IMR-90 (cell line): ENCODE results near the gene POLD1. TPM values are rescaled to one million over a fixed set of nuclear protein-coding genes. Genes with fewer than 3 reads are reported as not detected.

ENCODE experiments used
- ATAC-seq: fragments of 200-7000 bp; cut with Tn5 transposase; 2 replicates; pipeline ENCODE4 v1.9.1; 2020; ENCODE audit warnings: low read depth, mild to moderate bottlenecking, moderate library complexity
- BruUV-seq: library from RNA; stranded (reverse); fragments of 400-500 nt; replicated peaks from 2 replicates; lab custom pipeline; 2021; lab: Mats Ljungman, UMichigan
- CTCF ChIA-PET: fragments of 300-600 bp; formaldehyde crosslinking; extraction: SDS; loops from one replicate; lab custom pipeline; 2021; ENCODE audit warnings: antibody characterized with exemption; lab: Yijun Ruan, JAX
- POLR2A ChIA-PET: fragments of 300-600 bp; sonication (Branson Sonifier 250); formaldehyde crosslinking; loops from one replicate; lab custom pipeline; 2022; ENCODE audit warnings: antibody characterized with exemption; ENCODE audit not compliant: unreplicated experiment; lab: Charles Lee
- DNase-seq: peaks from one replicate; pipeline ENCODE4 v3.0.0; 2013
- H2AFZ ChIP-seq: replicated peaks from 2 replicates; pipeline ENCODE3; 2013; ENCODE audit warnings: low read length, mild to moderate bottlenecking; ENCODE audit not compliant: poor library complexity
- H2AK5ac ChIP-seq: 2 replicates; pipeline ENCODE4 v1.6.1; 2013; ENCODE audit warnings: low read depth, low read length, inconsistent platforms
- H2AK9ac ChIP-seq: replicated peaks from 2 replicates; pipeline ENCODE3; 2013; ENCODE audit warnings: mild to moderate bottlenecking, low read depth, low read length, moderate library complexity; ENCODE audit not compliant: poor library complexity
- H2BK120ac ChIP-seq: 2 replicates; pipeline ENCODE4 v1.6.1; 2013; ENCODE audit warnings: low read depth, low read length, inconsistent platforms
- H2BK15ac ChIP-seq: 3 replicates; pipeline ENCODE4 v1.6.1; 2013; ENCODE audit warnings: low read depth, low read length, inconsistent platforms
- H2BK20ac ChIP-seq: 2 replicates; pipeline ENCODE4 v1.6.1; 2013; ENCODE audit warnings: low read depth, mild to moderate bottlenecking, inconsistent platforms, low read length, moderate library complexity
- H2BK5ac ChIP-seq: 2 replicates; pipeline ENCODE4 v1.6.1; 2013; ENCODE audit warnings: mild to moderate bottlenecking, low read depth, low read length, inconsistent platforms; ENCODE audit not compliant: poor library complexity, severe bottlenecking
- H3K14ac ChIP-seq: replicated peaks from 2 replicates; pipeline ENCODE4 v1.6.1; 2013; ENCODE audit warnings: low read depth, low read length, inconsistent platforms
- H3K18ac ChIP-seq: 2 replicates; pipeline ENCODE4 v1.6.1; 2013; ENCODE audit warnings: low read depth, low read length, control low read depth
- H3K23ac ChIP-seq: 2 replicates; pipeline ENCODE4 v1.6.1; 2013; ENCODE audit warnings: low read depth, low read length, inconsistent platforms
- H3K27ac ChIP-seq: 2 replicates; pipeline ENCODE4 v1.5.1; 2013; ENCODE audit warnings: mild to moderate bottlenecking, control low read depth, low read length; ENCODE audit not compliant: insufficient read depth
- H3K27me3 ChIP-seq: 2 replicates; pipeline ENCODE4 v1.6.1; 2013; ENCODE audit warnings: low read length; ENCODE audit not compliant: control insufficient read depth, insufficient read depth
- H3K36me3 ChIP-seq: 2 replicates; pipeline ENCODE4 v1.6.1; 2013; ENCODE audit warnings: low read length, mixed read lengths; ENCODE audit not compliant: control insufficient read depth, insufficient read depth
- H3K4ac ChIP-seq: 2 replicates; pipeline ENCODE4 v1.6.1; 2013; ENCODE audit warnings: low read depth, low read length, inconsistent platforms
- H3K4me1 ChIP-seq: 2 replicates; pipeline ENCODE4 v1.6.1; 2013; ENCODE audit warnings: low read length, mixed read lengths; ENCODE audit not compliant: control insufficient read depth, insufficient read depth
- H3K4me2 ChIP-seq: 2 replicates; pipeline ENCODE4 v1.6.1; 2013; ENCODE audit warnings: low read depth, mild to moderate bottlenecking, control low read depth, low read length, moderate library complexity
- H3K4me3 ChIP-seq: 2 replicates; pipeline ENCODE4 v1.5.1; 2013; ENCODE audit warnings: low read depth, mild to moderate bottlenecking, control low read depth, low read length, moderate library complexity; ENCODE audit not compliant: insufficient read depth
- H3K56ac ChIP-seq: 2 replicates; pipeline ENCODE4 v1.6.1; 2013; ENCODE audit warnings: low read length, inconsistent platforms; ENCODE audit not compliant: insufficient read depth; ENCODE audit errors: extremely low read depth
- H3K79me1 ChIP-seq, 2 experiments: 2 replicates each; pipeline ENCODE4 v1.6.1; 2013; ENCODE audit warnings: low read length in 2 of 2, inconsistent platforms in 1 of 2, low read depth in 1 of 2
- H3K9ac ChIP-seq: 2 replicates; pipeline ENCODE4 v1.6.1; 2013; ENCODE audit warnings: low read depth, low read length, control low read depth
- H3K9me1 ChIP-seq: 2 replicates; pipeline ENCODE4 v1.6.1; 2013; ENCODE audit warnings: low read length, inconsistent platforms; ENCODE audit not compliant: insufficient read depth
- H3K9me3 ChIP-seq: 2 replicates; pipeline ENCODE4 v1.6.1; 2013; ENCODE audit warnings: low read length; ENCODE audit not compliant: control insufficient read depth, insufficient read depth
- H4K20me1 ChIP-seq: 2 replicates; pipeline ENCODE4 v1.6.1; 2013; ENCODE audit warnings: low read length, inconsistent platforms; ENCODE audit not compliant: insufficient read depth
- H4K5ac ChIP-seq: 2 replicates; pipeline ENCODE4 v1.6.1; 2013; ENCODE audit warnings: mild to moderate bottlenecking, low read depth, low read length, control low read depth
- H4K8ac ChIP-seq, 2 experiments: 2 replicates each; pipeline ENCODE4 v1.6.1; 2013; ENCODE audit warnings: low read depth in 2 of 2, low read length in 2 of 2, control low read depth in 1 of 2, inconsistent platforms in 1 of 2
- H4K91ac ChIP-seq: 2 replicates; pipeline ENCODE4 v1.6.1; 2013; ENCODE audit warnings: low read depth, low read length, inconsistent platforms; ENCODE audit not compliant: insufficient read depth
- FOS ChIP-seq: fragments of 150-350 bp; IDR thresholded peaks from 2 replicates; pipeline ENCODE4 v1.6.1; 2016; ENCODE audit warnings: low read depth, low read length
- MAFK ChIP-seq: IDR thresholded peaks from 2 replicates; pipeline ENCODE4 v1.6.1; 2012; ENCODE audit warnings: low read depth, low read length, improper control_type of control experiment
- WGBS, 2 experiments: methylation state at CpG; one replicate each; pipeline versions ENCODE4 v1.1.5 to v1.1.7; 2013; ENCODE audit warnings: missing lambda C conversion rate in 2 of 2; ENCODE audit not compliant: insufficient read length in 1 of 2; ENCODE audit errors: extremely low coverage in 2 of 2; 5-methylcytosine and 5-hydroxymethylcytosine counted together
- dilution Hi-C: fragments of 300-500 bp; cut with HindIII; formaldehyde crosslinking; loops from one replicate; pipeline ENCODE4 v1.14.3; 2018; ENCODE audit warnings: low sequenced_read_pairs; ENCODE audit not compliant: unreplicated experiment
- in situ Hi-C: fragments of 300-500 bp; cut with MboI; formaldehyde crosslinking; loops from 3 replicates; pipeline ENCODE4 v1.14.3; 2019; ENCODE audit warnings: low sequenced_read_pairs, inconsistent platforms, mixed read lengths
- intact Hi-C: fragments of 100-400 bp; cut with micrococcal nuclease; formaldehyde crosslinking; loops from 2 replicates; pipeline ENCODE4 v1.10.0; 2022
- polyA plus RNA-seq, 3 experiments: library from polyadenylated mRNA; depleted of rRNA; stranded (reverse); fragments of >200 nt; gene quantifications; 2 replicates each; pipeline ENCODE4 v1.2.3, GENCODE V29; 2012; ENCODE audit warnings: low replicate concordance in 1 of 3
- total RNA-seq: library from RNA; depleted of rRNA; stranded (reverse); fragments of >200 nt; gene quantifications from 2 replicates; pipeline ENCODE4 v1.2.3, GENCODE V29; 2012

Gene POLD1
- total and polyA plus RNA-seq, 2 of the 4 experiments (the other 2 are of a cell fraction) = 13.8 to 28.9 TPM

DNA sequence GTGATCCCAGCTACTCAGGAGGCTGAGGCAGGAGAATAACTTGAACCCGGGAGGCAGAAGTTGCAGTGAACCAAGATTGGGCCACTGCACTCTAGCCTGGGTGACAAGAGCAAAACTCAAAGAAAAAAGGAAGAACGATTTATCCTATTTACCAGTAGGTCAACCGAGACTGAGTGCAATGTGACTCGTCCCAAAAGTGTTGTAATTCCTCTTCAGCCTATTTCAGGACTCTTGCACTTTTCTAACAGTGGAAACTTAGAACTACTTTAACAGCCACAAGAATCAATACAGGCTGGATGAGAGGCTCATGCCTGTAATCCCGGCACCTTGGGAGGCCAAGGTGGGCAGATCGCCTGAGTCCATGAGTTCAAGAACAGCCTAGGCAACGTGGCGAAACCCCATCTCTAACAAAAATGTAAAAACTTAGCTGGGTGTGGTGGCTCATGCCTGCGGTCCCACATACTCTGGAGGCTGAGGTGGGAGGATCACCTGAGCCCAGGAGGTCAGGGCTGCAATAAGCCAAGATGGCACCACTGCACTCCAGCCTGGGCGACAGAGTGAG, 12.2 kb upstream of the POLD1 start:
- Histone ChIP-seq H3K4me2 (no peak overlapping the region), H3K14ac (no peak overlapping the region), H2BK5ac (no peak overlapping the region), H2BK20ac (no peak overlapping the region), H3K23ac (no peak overlapping the region), H3K27ac (no peak overlapping the region), H2AK9ac (no peak overlapping the region), H3K18ac (no peak overlapping the region), H3K9me3 (no peaks in the 10 kb centered on the region), H4K20me1 (peaks cover 1% of the 10 kb centered on the region), H4K91ac (no peak overlapping the region), H3K27me3 (no peaks in the 10 kb centered on the region), H3K36me3 (no peaks in the 10 kb centered on the region), H3K9ac (no peak overlapping the region), H4K5ac (no peak overlapping the region), H4K8ac (no peak overlapping the region), H2BK120ac (no peak overlapping the region), H3K4me1 (no peaks in the 10 kb centered on the region), H2AFZ (no peak overlapping the region), H3K4ac (no peak overlapping the region), H3K4me3 (no peak overlapping the region), H2AK5ac (no peak overlapping the region), H3K79me1 (peaks cover 0 to 2% of the 10 kb centered on the region in 2 experiments; a peak in 2 of 4 replicates), H3K56ac (no peak overlapping the region), H2BK15ac (no peak overlapping the region), H3K9me1 (no peaks in the 10 kb centered on the region)
- no TSS peak for BruUV-seq
- intact Hi-C loops = no loop called here
- 80% methylated on average over 1 of the region's 10 CpGs; no CpG with 5 or more reads in 1 of the 2 experiments for whole genome bisulfite sequencing, 2 experiments
- ChIA-PET CTCF (no interaction called here), POLR2A (no interaction called here)
- in situ Hi-C loops = no loop called here
- dilution Hi-C loops = no loop called here
- ATAC-seq = no peak
- no peak for DNase-seq
- TF ChIP-seq MAFK (no peak), FOS (no peak)
